IPS DF 4.7 (cell line): ENCODE data around the gene PIK3R4.
A peak's percentile ranks its signal among the peaks of the same experiment; 100 is the strongest.

Experiments used
- DNase-seq: peaks from one replicate; pipeline ENCODE4 v3.0.0-alpha.2; 2013; ENCODE audit warnings: low spot score; ENCODE audit errors: extremely low read depth

Gene PIK3R4

DNA sequence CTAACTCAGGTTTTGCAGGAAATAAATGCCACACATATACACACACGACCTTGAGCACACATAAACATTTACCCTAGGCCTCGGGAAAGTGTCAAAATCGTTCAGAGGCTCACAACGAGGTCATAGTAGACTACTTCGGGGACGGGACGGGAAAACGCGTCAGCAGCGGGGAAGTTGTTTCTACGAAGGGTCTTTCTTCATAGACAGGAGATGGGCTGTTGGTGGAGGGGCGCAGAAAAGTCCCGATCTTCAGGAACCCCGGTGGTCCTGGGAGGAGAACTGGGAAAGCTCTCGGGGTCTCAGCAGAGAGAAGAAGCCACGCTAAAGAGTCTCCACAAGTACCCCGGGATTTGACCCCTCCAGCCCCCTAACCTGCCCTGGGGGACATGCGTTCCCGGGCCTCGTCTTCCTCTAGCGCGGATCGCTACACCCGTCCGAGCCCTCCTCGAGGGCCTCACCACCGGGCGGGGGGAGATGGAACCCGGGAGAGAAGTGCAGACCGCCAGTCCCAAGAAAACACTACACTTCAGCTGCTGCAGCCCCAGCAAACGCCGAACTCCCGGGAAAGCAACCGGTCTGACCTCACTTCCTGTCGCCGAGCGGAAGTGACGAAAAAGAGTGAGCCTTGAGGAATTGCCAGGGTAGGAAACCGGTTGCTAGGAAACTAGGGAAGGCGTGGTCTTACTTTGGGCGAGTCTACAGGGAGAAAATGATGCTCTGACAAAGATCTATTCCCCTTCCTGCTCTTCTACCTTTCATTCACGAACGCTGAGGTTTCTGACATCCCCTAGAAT lies at the start of gene PIK3R4:
PIK3R4 (minus strand) TSS at position 584 of the 794 bp plus-strand sequence. CDS start 1,611 bp downstream, outside the sequence.
- peak; percentile 99 for DNase-seq

DNA sequence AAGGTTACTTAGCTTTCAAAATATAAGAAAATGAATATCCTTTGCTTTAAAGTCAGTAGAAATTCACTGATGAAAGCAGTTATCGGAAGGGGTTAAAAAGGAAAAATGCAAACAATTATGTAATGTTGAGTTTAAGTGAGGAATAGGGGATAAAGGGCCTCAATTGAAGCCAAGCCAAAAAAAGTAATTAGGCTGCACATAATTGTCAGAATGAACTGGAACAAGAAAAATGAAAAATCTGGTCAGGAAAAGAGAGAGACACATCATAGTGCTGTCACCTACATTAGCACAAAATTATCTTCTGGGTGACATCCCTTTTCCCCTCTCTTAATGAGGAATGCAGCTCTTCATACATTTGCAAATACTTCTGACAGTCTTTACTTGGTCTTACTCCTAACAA lies 48.8 kb upstream of the PIK3R4 start:
- DNase-seq: no peak

- DNase-seq: no peak
These were observed 45.6 kb upstream of the PIK3R4 start for GRCh38 chr3:130792246-130792645.

GRCh38 chr3:130789782-130790322 lies 43.2 kb upstream of the PIK3R4 start:
- DNase-seq: no peak

GRCh38 chr3:130787422-130788068 lies 40.9 kb upstream of the PIK3R4 start:
- no peak for DNase-seq

GRCh38 chr3:130786306-130786705 lies 39.7 kb upstream of the PIK3R4 start:
- no peak for DNase-seq

- DNase-seq: no peak
These were observed 37.0 kb upstream of the PIK3R4 start for GRCh38 chr3:130783629-130784028.

DNA sequence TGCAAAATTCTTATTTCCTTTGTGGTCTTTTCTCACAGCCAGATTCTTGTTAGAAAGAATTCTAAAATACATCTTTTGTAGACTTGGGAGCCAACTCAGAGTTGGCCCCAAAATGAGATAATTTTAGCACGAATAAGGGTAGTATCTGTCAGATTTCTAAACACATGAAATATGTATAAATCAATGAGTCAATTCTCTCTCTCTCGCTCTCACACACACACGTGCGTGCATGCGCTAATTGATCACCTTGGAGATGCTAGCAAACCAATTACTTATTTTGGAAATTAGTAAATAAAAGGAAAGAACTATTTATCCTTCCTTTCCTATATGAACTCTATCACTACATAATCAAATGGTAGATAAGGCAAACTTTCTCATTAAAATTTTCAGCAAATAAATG lies 32.9 kb upstream of the PIK3R4 start:
- DNase-seq: no peak

GRCh38 chr3:130779031-130779430 lies 32.4 kb upstream of the PIK3R4 start:
- no peak for DNase-seq

- DNase-seq: no peak
These were observed 26.7 kb upstream of the PIK3R4 start for GRCh38 chr3:130773366-130773765.

DNA sequence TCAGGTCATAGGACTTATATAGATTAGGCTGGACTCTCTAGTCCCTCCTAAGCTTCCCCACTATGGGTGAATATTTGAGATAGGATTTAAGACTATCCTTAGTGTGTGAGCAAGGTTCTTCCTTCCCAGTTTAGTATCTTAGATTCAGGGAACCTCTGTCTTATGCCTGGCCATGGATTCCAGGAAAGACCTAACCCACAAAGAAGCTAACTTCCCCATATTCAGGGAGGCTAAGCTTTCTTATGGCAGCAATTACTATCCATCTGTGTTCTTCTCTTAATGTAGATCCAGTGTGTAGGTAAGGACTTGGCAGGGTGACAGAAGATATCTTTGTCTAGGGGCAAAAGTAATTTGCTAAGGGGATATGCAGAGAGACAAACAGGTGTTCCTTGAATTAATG lies 25.5 kb upstream of the PIK3R4 start:
- DNase-seq: no peak

DNA sequence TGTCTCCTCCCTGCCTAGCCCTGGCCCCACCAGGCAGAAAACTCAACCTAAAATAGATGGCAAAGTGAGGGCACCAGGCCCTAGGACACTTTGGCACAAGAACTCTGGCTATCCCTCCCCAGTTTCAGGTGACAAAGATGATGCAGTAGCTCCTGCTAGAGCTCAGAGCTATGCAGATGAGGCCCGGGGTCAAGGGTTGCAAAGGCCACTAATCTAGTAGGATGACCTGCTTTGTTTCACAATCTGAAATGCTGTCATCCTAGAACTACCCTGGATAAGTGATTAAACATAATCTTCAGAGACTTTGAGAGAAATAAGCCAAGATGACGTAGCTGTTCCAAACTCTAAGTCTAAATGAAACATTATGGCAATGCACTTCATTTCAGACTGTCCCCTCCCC lies 24.0 kb upstream of the PIK3R4 start:
- DNase-seq: no peak

- DNase-seq: no peak
These were observed 15.2 kb upstream of the PIK3R4 start for GRCh38 chr3:130761730-130762311.

GRCh38 chr3:130760922-130761321 lies 14.3 kb upstream of the PIK3R4 start:
- no peak for DNase-seq

DNA sequence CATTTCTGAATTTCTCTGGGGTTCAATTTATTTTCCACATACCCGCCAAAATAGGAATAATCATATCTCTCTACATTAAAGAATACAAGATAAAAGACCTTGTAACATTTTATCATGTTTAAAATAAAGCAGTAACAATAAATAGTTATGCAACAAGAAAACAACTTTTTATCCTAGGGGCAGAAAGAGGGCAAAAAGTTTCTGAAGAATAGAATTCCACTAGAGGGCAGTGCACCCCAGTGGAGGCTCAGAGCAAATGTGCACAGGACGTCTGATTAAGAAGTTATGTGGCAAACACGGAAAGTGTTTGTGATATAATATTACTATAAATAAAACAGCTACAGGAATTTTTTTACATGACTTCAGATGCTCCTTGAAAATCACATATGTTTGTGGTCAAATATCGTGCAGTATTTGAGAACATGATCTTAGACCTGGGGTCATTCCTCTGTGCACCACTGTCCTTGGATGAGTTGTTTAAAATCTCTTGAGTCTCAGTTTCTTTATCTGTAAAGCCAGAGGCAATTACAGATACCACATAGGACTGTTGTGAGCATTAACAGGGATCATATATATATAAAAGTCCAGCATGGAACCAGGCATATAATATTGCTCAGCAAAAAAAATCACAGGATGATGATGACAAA lies 13.2 kb upstream of the PIK3R4 start:
- DNase-seq: no peak

GRCh38 chr3:130758624-130759369 lies 12.2 kb upstream of the PIK3R4 start:
- DNase-seq: no peak

GRCh38 chr3:130757611-130758150 lies 11.1 kb upstream of the PIK3R4 start:
- no peak for DNase-seq

DNA sequence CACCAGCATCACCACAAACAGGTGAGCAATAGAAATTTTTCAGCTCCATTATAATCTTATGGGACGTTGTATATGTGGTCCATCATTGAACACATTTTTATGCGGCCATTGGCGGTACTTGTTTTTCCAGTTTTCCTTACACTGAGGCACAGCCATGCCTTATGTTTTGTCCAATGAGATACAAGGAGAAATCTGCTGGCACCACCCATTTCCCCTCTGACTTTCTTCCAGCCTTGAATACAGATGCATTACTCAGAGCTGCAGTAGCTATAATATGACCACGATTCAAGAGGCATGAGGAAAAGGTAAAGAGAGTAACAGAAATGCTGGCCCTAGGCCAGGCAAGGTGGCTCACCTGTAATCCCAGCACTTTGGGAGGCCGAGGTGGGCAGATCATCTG lies 9.0 kb upstream of the PIK3R4 start:
- no peak for DNase-seq

DNA sequence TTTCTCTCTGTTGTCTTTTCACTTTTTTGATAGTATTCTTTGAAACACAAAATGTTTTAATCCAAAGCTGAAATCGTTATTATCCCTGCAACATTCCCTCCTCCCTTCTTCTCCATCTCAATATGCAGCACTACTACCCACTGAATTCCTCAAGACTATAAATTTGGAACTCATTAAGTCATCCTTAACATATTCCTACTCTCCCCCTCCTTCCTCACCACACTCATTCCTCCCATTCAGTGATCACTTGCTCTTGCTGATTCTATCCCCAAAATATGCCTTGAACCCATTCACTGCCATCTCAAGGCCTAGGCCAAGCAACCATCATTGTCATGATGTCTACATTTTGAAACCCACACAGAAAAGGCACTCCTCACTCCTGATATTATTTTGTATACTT lies 2.4 kb upstream of the PIK3R4 start:
- no peak for DNase-seq

GRCh38 chr3:130748467-130748861 lies 1.8 kb upstream of the PIK3R4 start:
- DNase-seq: no peak

GRCh38 chr3:130743354-130743753 lies 3.3 kb downstream of the PIK3R4 start:
- DNase-seq: no peak
